ENCODE measurements around the gene CPNE5.

Gene CPNE5

DNA sequence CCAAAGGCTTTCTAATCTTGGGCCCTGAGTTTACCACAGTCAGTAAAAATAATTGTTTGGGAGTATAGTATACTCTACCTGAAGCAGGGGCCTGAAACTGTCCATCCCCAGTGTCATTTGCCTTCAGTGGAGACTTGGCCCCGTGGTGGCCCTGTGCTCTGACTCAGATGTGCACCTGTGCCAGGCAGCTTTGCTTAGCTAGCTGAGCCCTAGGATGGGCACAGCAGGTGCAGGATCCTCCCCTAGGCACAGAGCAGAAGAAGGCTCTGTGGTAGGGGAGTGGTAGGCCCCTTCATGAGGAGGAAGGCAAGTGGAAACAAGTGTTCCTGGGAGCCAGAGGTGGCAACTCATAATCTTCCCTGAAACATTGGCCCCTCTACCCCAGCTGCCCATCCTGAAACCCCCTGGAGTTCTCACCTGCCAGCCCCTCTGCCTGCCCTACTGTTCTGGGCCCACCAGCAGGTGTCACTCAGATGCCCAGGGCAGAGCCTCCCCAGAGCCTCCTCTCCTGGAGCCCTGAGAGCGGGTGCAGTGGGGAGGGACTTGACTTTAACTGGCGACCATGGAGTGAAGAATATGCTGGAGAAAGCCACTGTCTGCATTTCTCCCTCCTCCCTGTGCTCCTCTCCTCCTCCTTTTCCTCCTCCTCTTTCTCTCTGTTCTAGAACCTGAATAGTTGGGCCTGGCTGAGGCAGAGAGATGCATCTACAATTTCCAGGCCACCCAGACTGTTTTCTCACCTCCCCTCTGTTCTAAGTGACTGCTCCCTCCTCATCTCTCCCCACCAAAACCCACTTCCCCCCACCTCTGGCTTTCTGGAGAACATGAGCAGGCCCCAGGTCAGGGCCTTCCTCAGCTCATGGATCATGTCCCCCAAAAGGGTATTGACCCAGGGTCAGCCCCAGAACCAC, 2.9 kb downstream of the CPNE5 start:
- no peak for DNase-seq (ENCODE audit: low read depth in 1 of 2, low spot score in 1 of 2)

DNA sequence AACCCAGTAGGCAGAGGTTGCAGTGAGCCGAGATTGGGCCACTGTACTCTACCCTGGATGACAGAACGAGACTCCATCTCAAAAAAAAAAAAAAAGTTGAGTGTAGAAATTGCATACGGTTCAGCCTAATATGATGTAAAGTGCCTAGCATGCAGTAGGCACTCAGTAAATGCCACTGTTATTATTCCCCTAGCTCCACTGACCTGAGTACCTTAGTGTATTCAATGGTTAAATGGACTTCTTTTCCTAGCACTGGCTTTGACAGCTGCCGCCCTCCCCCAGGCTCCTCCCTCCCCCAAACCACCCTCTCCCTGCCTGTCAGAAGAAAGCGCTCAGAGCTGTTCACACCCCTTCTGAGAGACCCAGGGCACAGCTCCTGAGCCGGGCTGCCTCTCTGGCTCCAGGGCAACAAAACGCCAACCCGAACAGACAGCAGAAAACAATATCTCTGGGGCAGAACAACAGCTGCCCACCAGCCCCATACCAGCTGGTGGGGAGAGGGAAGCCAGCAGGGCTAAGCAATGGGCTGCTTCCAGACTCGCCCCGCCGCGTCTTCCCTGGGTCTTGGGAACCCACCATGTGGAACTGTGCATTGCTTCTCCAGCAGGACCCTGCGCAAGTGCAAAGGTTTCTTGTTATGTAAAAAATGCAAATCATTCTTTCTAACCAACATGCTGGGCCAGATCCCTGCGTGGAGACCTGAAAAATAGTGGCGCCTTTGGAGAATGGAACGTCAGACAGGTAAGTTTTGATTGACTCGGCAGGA, 4.5 kb downstream of the CPNE5 start:
- DNase-seq (ENCODE audit: low read depth in 1 of 2, low spot score in 1 of 2), result no peak

DNA sequence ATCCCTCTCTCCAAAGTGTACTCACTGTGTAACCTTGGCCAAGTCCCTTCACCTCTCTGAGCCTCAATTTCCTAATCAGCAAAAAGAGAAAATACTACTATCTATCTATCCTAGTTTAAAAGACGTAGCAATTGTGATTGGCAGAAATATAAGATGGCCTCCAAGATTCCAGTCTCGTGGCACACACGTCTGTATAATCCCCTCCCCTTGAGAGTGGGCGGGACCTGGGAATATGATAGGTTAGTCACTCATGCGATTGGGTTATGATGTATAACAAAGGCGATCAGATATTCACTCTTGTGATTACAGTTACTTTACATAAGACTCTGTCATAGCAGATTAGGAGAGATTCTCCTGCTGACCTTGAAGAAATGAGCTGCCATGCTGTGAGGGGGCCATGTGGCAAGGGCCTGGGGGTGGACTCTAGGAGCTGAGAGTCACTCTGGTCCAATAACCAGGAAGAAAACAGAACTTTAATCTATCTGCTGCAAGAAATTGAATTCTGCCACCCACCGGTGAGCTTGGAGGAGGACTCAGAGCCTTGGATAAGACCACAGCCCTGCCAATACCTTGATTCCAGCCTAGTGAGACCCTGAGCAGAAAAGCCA, 6.0 kb downstream of the CPNE5 start:
- DNase-seq (ENCODE audit: low read depth in 1 of 2, low spot score in 1 of 2), result no peak

DNA sequence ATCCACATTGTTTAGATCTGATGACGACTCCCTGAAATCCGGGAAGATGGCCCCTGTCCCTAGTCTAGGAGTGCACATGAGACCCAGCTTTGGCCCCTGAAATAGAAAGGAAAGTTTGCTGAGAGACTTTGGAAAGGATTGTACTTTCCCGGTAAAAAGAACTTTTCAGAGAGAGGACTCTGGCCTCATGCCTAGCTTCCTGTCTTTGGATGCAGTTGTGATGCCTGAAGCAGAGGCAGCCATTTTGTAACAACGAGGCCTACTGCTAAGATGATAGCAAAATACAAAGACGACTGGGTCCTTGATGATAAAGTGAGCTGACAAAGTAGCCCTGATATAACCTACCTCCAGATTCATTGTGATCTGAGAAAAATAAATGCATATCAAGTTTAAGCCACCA, 6.9 kb downstream of the CPNE5 start:
- DNase-seq (ENCODE audit: low read depth in 1 of 2, low spot score in 1 of 2), result no peak

DNA sequence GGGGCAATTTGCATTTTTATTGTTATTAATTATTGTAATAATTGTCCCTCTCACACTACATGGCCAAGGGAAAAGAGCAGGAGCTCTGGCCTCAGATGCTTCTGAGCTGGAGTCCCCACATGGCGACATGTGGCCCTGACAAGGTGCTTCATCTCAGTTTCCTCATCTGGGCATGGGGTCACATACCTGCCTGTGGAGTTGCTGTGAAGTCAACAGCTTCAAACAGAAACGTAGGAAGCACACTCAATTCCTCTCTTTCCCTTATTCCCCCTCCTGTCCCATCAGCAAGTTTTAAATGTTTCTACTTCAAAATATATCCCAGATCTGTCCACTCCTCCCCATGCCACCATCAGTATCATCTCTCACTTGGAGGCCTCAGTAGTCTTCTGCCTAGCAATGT, 8.7 kb downstream of the CPNE5 start:
- no peak for DNase-seq (ENCODE audit: low read depth in 1 of 2, low spot score in 1 of 2)

DNA sequence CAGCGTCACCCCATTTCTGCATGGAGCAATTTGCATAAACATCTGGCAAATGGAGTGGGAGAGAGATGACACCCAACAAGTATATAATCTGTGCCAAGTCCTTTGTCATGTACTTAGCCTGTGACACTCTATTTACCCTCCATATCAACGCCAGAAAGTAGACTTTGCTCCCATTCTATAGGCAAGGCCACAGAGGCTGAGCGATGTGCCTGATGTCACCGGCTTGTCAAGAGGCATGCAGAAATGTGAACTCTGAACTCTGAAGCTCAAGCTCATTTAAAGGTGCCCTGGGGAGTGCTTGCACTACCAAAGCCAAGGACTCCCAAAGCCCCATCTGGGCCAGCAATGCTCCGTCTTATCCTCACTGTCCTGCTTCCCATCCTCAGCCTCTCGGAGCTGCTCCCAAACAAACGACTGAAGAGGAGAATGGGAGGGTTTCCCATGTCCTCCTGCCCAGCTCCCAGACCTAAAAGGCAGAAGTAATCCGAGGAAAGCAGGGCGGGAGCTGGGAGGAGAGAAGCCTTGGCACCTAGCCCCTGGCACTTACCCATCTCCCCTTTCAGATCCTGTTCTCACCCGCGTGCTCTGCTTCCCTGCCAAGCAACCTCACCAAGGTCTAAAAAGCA, 9.2 kb downstream of the CPNE5 start:
- no peak for DNase-seq (ENCODE audit: low read depth in 1 of 2, low spot score in 1 of 2)

DNA sequence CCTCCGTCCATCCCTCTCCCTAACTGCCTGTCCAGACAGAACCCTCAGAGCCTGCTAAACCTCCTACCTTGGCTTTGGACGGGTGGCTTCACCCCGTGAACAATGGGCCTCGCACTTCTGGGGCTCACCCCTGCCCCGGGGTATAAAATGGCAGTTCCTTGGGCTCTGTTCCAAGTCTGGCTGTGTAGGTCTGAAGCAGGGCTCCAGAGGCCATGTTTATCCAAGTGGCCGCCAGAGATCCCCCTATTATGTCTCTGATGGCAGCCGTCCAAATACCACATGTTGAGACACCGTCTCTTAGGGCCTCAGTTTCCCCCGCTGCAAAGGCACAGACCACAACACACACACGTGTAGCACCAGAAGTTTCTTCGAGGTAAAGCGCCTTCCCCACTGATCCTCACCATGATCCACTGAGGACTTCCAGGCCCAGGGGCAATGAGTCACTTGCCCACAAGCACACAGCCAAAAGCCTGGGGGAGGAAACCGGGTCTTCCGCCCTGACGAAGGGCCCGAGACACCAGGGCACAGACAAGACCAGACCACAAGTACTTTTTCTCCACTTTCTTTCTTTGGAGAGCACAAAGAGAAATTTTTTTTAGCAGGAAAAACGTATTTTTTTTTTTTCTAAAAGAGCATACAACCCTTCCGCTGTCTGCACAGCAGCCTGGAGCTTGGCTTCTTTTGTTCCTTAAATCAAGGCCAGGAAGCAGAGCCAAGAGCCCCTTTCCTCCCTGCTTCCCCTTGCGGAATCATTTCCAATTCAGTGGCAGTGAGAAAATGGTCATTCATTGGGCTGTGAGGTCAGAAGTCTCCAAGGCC, 11.8 kb downstream of the CPNE5 start:
- no peak for DNase-seq (ENCODE audit: low read depth in 1 of 2, low spot score in 1 of 2)

DNA sequence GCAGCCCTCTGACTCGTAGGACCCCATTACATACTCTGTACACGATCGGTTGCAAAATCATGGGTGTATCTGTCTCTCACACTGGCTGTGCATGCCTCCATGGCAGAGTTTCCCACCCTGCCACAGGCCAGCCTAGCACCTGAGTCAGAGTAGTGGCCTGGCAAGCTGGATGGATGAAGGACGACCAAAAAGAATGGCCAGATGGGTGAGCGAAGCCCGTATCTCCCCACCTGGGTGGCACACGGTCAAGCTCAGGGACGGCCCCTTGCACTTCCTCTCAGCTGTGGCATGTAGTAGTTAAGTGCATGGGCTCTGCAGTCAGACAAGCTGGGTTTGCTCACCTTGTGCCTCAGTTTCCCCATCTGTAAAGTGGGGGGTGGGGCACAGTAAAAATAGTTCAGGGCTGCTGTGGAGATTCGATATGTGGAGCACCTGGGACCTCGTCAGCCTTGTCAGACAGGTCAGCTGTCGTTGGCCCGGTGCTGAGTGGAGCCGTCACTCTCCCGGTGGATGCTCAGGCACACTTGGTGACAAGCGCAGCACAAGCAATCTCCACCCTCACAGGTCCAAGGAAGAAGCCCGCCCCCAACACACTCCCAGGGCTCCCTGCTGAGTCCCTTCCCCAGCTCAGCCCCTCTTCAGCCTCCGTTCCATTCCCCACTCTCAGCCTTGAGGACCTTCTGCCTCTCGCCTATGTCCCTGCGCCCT, 12.6 kb downstream of the CPNE5 start:
- no peak for DNase-seq (ENCODE audit: low read depth in 1 of 2, low spot score in 1 of 2)

DNA sequence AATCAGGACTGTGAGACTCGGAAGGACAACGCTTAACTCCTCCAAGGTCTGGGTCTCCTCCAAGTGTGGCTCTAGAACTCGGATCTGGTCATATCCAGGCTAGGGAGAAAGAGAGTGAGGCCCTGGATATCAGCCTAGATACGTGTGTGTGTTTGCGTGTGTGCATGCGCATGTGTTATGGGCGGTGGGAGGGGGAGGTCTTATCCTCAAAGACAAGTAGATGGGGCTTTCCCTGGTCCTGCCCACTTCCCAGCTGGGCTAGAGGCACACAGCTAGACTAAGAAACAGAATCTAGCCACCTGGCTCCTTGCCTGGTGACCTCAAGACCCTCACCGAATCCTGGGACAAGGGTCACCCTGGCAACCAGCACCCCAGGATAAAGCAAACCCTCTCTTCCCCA, 13.2 kb downstream of the CPNE5 start:
- no peak for DNase-seq (ENCODE audit: low read depth in 1 of 2, low spot score in 1 of 2)

DNA sequence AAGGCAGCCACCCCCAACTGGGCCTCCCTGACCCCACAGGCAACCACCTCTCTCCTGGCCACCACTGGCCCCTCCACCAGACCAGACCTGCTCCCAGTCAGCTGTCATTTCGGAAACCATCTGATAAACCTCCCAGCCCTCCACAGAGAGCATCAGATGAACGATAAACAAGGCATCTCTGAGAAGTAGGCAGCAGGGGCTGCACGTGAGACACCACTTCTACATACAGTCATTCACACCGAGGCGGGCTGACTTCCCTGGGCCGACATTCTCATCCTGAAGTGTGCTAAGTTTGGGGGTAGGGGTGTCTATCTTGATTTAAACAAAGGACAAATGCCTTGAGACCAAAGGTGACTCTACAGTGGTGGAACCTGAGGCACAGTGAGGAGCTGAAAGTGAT, 13.8 kb downstream of the CPNE5 start:
- no peak for DNase-seq (ENCODE audit: low read depth in 1 of 2, low spot score in 1 of 2)

DNA sequence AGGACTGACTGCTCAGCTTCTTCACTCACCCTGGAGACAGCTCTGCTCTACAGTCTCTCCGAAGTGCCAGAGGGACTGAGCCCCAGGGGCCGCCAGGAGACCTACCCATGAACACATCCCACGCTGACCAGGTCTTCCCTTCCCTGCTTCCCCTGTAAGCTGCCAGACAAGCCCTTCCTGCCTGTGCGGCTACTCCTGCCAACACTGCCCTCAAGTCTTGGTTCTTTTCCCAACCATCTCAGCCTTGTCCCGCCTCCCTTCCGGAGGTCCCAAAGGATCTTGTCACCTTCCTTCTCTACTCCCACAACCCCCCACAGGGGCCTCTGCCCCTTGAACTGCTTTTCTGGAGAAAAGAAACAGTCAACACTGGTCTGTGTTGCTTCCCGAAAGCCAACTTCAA, 15.0 kb downstream of the CPNE5 start:
- DNase-seq (ENCODE audit: low read depth in 1 of 2, low spot score in 1 of 2), result no peak

DNA sequence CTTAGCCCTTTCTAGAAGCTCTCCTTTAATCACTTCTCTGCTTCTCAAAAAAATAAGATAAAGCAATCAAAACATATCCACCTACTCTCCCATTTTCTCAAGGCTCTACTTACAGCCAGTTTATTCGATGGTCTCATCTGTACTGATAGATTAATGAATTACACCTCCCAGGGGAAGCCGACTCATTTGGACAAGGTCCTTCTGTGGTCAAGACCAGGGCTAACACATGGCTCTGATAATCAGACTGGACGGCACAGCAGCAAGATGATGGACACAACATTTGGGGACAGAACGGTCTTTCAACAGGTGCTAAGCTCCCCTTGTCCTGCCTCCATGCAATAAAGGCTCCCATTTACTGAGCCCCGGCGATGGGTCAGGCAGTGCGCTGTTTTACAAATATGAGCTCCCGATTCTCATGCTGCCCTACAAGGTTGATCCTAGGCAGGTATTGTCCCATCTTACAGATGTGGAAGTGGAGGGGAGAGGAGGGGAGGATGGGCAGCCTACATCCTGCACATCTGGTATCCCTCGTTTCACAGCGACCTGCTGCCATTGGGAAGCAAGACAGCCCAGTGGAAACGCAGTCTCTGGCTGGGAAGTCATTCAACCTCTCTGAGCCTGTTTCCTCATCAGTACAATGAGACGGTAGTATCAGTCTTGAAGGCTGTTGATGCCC, 15.7 kb downstream of the CPNE5 start:
- DNase-seq (ENCODE audit: low read depth in 1 of 2, low spot score in 1 of 2), result no peak

DNA sequence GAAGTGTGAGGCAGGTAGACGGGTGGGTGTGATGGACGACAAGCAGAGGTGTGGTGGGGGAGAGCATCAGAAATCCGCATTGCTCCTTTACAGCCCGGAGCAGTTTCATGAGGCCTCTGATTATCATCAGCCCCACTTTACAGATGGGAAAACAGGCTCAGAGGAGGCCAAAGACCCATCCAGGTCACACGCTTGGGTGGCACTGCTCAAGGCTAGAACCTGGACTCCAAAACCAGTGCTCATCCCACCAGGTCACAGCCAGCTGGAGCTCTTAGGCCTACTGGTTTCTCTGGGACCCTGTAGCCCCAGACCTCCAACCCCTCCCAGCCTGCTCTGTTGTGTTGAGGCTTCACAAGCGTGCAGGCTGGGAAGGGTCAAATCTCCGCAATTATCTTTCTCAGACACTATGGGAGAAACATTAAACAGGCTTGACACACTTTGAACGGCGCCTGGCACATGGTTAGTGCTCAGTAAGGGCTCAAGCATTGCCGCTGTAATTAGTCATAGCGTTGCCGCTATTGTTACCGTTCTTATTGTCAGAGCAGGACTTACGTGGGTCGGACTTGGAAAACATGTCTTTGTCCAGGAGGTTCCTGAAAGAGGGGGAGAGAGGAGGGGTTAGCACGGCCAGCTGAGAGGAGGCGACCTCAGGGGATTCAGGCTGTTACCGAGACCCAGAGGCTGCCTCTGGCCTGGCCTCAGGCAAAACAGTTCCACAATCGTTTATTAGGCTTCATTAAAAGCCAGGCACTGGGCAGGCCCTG, 16.6 kb downstream of the CPNE5 start:
- no peak for DNase-seq (ENCODE audit: low read depth in 1 of 2, low spot score in 1 of 2)

DNA sequence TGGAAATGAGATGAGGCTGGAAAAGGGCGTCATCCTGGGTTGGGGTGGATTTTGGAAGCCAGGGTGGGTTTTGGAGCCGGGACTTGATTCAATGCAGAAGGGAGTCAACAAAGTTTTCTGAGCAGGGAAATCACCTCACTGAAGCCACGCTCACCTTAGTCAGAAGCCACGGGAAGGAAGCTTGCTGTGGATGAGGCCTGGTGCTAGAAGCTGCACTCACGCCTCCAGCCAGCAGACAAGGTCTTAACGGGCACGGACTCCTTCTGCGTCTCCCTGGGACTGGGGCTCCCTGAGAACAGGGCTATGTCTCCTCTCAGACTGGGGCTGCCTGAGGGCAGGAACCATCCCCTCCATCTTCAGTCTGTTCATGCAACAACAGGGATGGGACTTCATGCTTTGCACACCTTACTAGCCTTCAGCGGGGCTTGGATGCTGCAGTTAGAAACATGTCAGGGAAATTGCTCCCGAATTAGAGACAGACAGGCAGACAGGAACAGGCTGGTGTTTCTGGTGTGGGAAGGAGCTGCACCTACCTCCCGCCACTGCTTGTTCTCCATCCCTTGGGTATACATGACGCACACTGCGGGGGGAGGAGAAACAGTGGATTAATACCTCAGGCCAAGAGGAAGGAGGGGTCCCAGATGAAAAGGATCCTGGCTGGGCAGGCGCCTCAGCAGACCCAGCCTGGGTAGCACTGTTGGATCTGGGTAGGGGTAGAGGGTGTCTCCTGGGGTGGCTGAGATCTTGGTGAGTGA, 17.5 kb downstream of the CPNE5 start:
- DNase-seq (ENCODE audit: low read depth in 1 of 2, low spot score in 1 of 2), result no peak

DNA sequence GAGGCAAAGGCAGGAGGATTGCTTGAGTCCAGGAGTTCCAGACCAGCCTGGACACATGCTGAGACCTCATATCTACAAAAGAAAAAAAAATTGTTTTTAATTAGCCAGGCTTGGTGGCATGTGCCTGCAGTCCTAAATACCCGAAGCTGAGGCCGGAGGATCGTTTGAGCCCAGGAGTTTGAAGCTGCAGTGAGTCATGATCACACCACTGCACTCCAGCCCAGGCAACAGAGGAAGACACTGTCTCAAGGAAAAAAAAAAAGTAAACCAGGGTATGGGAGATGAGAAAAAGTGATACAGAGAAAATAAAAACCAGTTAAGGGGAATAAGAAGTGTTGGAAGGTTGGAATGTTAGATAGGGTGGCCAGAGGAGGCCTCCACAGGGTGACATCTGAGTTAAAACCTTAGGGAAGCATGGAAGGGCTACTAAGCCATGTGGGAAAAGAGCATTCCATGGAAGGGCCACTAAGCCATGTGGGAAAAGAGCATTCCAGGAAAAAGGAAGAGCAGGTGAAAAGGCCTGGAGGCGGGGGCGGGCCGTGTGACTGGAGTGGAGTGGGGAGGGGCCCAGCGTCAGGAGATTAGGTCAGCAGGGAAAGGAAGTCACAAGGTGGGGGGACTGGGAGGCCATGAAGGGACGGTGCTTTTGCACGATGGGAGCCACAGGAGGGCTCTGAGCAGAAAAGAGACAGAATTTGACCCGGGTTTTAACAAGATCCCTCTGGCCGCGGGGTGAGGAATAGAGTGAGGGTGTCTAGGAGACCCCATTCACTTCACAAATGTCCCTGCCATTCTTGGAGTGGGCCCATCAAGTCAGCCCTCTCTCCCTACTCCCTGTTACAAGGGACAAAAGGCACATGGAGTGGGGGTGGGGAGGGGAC, 18.3 kb downstream of the CPNE5 start:
- DNase-seq (ENCODE audit: low read depth in 1 of 2, low spot score in 1 of 2), result no peak

DNA sequence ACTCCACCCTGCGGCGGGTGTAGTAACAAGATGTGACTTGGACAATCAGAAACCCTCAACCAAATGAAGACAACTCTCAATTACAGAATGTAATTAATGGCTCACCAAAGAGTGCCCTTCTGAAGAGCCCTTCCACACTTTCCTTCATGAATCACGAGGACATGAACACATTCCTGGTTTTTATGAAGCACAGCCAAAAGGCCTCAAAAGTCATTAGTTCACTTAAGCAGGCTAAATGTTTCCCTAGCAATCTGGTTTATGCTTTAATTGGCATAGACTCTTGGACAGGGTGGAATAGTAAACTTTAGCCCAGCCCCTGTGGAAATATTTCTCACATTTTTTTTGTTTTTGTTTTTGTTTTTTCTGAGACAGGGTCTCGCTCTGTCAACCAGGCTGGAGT, 20.5 kb downstream of the CPNE5 start:
- DNase-seq (ENCODE audit: low read depth in 1 of 2, low spot score in 1 of 2), result no peak

DNA sequence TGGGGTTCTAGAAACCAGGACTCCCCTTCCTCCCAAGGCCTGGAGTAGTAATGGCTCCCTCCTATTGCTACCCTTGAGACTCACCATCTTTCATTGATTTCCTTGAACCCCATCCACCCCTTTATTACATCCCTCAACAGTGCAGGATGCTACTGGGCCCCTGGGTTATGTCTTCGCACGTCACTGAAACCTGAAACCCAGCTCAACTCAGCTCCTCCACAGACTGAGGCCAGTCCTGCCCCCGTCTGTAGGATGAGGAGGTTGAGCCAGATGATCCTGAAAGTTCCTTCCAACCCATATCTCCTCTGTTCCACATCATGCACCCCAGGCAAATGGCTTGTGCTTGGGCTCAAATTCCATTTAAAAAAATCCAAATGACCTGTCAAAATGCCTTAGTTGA, 21.4 kb downstream of the CPNE5 start:
- no peak for DNase-seq (ENCODE audit: low read depth in 1 of 2, low spot score in 1 of 2)
